ENCODE data around the gene VPS9D1.
A peak's percentile ranks its signal among the peaks of the same experiment; 100 is the strongest.

The VPS9D1 gene, protein sequence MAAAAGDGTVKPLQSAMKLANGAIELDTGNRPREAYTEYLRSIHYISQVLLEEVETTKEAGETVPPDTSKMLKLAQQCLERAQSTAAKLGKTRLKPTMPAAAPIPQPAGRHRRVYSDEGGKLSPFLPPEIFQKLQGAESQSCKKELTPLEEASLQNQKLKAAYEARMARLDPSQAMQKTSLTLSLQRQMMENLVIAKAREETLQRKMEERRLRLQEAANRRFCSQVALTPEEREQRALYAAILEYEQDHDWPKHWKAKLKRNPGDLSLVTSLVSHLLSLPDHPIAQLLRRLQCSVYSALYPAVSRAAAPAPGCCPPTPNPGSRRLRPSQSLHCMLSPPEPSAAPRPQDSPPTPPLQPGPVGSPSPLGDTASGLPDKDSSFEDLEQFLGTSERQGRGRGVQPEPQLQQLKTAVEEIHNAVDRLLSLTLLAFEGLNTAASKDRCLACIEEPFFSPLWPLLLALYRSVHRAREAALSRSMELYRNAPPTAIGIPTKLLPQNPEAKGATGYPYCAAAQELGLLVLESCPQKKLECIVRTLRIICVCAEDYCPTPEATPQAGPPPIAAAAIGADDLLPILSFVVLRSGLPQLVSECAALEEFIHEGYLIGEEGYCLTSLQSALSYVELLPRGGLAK

DNA sequence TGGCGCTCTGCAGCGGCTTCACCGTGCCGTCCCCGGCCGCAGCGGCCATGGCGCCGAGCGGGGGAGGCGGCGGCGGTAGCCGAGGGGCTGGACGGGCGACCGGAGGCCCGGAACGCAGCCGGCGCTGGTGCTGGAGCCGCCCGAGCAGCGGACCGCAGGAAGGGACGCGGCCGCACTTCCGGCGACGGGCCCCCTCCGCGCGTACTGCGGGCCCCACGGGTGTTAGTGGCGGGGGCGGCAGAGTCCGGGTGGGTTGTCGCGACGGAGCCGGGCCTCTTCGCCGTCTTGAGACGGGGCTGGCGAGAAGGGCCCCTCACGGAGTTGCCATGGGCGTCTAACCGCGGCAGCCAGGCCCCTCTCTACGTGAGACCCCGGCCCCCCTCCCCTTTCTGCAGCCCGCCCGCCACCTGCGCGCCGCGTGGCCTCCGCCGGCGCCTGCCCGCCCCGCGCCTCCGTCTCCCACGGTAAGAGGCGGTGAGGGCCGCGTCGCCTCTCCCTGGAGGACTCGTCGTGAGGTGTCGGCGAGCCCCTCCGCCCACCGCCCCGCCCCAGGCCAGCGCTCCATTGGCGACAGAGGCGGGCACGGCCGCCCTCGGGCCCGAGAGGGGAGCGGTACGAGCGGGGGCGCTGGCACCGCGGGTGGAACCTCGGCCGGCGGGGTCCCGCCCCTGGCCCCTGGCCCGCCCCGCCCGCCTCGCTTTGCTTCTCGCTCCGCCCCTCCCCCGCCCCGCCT, at the start of gene VPS9D1, which contains the start of gene ZNF276:
Gene VPS9D1 (minus strand): TSS at position 86 of the 733 bp plus-strand sequence. CDS start 37 bp downstream, at position 49.
Gene ZNF276 (plus strand): TSS at position 725 of the 733 bp plus-strand sequence. CDS start 104 bp downstream, outside the sequence.
- peak; percentile 83 for DNase-seq

DNA sequence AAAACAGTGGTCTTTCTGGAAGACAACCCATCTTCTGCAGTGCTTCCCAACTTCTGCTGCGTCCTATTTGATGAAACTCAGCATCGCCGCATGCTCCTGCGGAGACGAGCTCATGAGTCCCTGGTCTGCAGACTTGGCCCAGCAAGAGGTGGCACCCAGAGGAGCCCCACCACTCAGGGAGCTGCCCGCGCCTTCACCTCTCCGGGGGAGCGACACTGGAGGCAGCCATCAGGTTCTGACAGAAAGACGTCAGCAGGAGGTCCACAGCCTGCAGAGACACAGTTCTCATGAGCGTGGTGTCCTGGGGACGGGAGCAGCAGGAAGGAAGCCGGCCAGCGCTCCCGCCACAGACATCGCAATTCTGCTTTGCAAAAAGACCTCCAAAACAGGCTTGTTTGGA, 49.7 kb upstream of the VPS9D1 start:
- no peak for DNase-seq

DNA sequence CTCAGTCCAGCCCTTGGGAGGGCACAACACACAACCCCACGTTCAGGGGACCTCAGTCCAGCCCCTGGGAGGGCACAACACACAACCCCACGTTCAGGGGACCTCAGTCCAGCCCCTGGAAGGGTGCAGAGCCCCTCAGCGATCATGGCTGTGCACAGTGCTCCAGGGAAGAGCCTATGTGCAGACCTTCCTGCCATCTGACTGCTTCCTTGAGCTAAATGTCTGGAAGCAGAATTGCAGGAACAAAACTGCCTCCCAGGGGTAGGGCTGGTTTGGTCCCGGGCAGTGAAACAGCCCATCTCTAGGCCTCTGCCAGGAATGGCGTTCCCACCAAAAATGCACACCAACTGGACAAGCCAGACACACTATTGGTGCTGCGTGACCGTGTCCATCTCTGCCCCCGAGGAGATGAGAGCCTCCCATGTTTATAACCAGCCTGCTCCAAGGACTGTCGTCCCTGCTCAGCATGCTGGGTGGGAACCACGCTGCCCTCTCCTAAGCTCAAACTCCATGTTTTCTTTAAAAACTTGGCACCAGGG, 44.7 kb upstream of the VPS9D1 start:
- no peak for DNase-seq

DNA sequence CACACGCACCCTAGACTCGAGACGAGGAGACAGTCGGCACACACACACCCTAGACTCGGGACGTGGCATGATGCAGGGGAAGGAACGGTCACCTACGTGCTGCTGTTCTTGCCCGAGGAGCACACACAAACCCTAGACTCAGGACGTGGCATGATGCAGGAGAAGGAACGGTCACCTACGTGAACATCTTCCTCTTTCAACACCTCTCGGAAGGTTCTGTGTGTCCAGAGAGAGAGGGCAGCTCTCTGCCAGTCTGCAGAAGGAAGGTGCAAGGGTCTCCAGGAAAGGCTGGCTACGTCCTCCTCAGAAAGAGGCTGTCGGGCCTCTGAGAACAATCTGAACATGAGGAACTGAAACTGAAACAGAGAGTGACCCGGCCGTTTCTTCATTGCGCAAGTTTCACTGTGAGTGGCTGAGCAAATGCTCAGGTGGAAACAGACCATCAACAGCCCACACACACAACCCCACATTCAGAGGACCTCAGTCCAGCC, 44.1 kb upstream of the VPS9D1 start:
- DNase-seq, result no peak

DNA sequence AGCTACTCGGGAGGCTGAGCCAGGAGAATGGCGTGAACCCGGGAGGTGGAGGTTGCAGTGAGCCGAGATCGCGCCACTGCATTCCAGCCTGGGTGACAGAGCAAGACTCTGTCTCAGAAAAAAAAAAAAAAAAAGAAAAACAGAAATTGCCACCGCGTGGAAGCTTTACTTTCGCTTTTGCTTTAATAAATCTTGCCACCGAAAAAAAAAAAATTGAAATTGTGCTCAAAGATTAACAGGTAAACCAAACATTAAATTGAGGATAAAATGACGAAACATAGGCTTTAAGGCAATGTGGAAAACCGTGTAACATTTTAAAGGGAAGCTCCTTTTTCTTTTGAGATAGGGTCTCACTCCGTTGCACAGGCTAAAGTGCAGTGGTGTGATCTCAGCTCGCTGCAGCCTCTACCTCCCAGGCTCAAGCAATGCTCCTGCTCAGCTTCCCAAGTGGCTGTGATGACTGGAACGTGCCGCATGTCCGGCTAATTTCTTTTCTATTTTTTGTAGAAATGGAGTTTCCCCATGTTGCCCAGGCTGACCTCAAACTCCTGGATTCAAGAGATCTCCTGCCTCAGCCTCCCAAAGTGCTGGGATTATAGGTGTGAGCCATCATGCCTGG, 40.7 kb upstream of the VPS9D1 start:
- no peak for DNase-seq

DNA sequence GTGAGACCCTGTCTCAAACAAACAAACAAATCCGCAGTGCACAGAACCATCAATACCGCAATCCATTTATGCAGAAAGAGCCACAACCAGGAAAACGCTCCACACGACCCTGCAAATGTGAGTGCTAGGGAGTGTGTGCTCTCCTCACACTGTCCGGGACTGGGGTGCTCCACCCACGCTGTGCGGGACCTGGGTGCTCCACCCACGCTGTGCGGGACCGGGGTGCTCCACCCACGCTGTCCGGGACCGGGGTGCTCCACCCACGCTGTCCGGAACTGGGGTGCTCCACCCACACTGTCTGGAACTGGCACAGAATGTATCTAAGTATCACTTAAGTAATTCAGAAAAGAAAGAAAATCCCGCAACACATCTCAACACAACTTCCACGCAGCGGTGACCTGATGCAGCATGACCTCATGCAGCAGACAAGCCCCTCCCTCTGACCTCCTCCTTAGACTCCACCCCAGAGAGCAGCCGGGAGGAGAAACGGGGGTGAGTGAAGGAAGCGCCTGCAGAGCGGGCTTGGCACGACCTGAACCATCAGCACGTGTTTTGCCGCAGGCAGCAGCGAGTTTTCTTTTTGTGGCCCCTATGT, 39.1 kb upstream of the VPS9D1 start:
- DNase-seq, result no peak

DNA sequence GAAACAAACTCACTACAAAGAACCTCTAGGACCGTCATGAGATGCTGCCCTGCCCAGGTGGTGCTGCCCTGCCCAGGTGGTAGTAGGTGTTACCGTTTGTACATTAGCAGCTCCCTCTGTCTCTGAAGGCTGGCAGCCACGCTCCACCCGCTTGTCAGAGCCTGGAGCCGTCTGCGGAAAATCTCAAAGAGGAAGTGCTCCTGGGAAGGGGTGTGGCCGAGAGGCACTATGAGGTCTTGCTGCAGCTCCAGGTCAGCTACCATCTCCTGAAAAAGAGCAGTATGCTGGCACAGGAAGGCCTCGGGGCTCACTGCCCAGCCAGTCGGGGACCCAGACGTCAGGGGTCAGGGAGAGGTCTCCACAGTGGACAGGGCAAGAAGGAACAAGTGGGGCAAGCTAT, 28.9 kb upstream of the VPS9D1 start:
- DNase-seq, result no peak

DNA sequence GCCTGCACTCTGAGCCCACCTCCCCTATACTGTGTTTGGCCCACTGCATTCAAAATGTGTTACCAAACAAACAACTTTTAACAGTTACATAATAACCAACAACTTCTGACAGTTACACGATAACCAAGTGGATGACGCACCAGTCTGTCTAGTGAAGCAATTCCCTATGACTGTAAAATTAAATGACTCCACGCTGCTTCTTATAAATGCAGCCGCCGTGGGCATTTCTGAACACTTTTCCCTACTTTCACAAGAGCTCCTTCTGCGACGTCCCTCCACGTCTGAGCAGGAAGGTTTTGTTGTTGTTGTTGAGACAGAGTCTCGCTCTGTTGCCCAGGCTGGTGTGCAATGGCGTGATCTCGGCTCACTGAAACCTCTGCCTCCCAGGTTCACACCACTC, 28.2 kb upstream of the VPS9D1 start:
- DNase-seq, result no peak

DNA sequence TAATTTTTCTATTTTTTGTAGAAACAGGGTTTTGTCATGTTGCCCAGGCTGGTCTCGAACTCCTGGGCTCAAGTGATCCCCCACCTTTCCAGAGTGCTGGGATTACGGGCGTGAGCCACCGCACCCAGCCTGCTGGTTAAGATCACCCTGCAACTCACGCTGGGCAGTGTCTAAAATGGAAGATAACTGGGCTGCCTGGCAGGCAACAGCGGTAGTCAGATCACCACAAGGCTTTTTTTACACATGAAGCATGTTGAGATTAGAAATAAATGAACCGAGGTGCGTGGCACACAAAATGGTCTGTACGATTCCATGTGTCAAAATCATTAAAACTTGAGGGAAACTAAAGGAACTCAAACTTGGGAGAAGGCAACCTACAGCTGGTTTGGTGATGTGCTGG, 27.4 kb upstream of the VPS9D1 start:
- DNase-seq, result no peak

DNA sequence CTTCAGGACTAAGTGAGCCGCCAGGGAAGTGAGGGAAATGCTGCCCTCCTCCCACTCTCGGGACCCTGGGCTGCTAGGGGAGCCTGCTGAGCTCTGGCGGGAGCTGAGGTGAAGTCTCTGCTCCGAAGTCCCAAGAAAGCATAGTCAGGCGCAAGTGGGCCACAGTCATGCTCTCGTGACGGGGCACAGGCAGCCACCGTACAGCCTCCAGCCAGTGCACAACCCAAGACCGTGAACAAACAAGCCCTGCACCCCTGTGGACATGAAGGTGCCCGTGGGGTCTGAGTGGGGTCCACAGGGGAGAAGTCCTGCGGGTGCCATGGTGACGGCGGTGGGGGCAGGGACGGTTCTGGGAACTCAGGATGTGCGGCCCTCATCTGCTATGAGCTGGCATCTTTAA, 25.3 kb upstream of the VPS9D1 start:
- DNase-seq, result no peak

DNA sequence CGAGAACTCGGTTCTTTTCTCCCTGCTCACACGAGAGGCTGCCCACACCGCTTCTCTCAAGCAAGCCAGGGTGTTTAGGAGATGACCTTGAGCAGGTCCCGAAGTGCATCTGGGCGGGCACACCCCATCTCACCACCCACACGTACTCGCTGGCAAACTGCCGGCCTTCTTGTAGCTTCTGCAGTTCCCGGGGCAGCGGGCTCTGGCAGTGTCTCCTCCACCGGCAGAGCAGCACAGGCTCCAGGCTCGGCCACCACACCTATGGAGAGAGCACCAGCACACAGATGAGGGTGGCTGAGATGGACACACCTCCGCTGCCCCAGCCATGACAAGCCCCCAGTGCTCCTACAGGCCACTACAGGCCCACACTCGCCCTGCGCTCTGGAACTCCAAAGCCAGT, 24.1 kb upstream of the VPS9D1 start:
- DNase-seq, result no peak

DNA sequence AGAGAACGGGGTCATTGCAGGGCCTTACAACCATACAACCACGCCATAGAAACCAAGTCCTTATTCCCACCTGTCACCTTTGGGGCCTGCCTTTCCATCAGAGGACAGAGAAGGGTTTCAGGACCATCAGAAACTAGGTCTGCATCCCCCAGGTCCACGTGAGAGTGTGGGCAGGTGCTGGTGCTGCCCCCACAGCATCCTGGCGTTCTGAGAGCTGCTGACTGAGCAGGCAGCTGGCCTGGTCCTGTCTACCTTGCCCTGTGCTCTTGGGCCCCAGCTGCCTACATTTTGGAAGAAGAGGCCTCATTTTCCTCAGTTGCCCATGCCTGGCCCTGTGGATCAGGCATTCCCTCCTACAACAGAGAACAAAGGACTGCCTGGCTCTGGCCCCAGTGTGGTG, 22.2 kb upstream of the VPS9D1 start:
- DNase-seq, result no peak

DNA sequence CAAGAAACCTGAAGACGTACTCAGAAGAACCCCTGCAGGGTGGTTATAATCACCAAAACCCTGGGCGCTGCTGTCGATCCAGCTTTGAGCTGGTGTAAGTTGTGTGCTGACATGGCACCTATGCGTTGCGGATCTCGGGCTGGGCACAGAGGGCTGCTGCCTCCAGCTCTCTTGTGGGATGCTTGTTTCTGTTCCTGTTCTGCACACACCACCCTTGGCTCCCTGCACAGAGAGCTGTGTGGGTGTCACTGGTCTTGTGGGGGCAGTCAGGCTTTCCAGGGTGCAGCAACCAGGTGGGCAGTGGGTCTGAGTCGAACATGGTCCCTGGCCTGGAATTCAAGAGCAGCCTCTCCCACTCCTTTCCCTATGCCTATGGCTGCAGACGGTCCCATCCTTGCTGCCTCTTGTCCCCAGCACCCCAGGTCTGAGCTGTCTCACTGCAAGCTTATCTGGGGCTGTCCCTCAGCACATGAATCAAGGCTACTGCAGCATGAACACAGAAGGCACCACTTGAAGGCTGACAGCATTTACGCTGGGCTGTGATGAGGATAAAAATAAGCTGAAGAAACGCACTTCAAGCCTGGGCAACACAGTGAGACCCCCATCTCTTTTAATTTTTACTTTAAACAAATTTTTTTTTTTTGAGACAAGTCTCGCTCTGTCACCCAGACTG, 20.8 kb upstream of the VPS9D1 start:
- DNase-seq, result no peak

DNA sequence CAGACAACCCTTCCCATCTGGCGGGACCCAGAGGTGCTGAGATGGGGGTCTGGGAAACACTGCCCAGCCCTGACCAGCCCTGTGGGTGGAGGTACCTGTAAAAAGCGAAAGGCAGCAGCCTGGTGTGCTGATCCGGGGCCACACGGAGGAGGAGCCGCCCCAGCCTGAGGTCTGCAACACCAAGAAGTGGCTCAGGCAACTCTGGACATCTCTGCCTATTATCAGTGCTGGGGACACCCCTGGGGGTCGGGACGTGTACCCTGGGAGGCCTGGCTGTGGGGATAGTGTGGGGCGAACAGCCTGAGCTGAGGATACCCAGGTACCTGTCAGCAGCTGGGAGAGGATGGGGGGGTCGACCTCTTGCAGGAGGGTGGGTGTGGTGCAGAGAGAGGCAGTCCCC, 18.7 kb upstream of the VPS9D1 start:
- DNase-seq, result no peak

DNA sequence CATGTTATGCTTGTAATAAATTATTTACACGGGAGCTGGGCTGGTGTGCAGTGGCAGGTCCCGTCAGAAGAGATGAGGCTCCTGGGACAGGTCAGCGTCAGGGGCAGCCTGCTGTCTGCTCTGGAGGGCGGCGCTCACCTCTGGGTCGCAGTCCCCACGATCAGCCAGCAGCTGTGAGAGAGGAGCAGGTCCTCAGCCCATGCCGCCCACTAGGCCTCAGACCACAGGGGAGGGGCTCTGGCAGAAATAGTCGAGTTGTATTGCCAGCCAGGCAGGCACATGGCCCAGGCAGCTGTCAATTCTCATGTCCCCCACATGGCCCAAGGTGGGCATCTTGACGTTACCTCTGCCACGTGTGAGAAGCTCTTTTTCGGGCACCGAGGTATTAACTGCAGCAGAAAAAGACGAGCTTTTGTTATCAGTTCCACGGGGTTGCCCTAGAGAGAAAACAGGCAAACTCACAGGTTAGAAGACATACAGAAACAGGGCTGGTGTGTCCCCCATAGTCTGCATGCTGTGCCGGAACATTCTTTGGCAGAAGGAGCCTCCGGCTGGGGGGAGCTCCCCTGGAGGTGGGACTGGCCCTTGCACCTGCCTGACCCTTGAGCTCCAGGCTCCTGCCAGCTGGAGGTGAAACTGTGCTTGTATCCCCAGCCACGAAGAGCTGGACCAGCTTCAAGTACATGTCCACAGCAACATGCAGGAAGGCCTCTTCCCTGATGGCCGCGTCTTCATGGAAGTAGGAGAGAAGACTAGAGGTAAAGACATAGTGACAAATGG, 18.0 kb upstream of the VPS9D1 start:
- no peak for DNase-seq

DNA sequence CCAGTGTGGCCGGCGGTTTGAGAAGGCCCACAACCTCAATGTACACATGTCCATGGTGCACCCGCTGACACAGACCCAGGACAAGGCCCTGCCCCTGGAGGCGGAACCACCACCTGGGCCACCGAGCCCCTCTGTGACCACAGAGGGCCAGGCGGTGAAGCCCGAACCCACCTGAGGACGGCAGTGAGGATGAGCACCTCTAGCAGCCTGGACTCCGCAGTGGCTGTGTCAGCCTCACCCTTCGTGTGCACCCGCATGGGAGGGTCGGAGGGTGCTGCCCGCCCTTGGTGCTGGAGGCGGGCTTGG, 17.3 kb upstream of the VPS9D1 start:
- no peak for DNase-seq

DNA sequence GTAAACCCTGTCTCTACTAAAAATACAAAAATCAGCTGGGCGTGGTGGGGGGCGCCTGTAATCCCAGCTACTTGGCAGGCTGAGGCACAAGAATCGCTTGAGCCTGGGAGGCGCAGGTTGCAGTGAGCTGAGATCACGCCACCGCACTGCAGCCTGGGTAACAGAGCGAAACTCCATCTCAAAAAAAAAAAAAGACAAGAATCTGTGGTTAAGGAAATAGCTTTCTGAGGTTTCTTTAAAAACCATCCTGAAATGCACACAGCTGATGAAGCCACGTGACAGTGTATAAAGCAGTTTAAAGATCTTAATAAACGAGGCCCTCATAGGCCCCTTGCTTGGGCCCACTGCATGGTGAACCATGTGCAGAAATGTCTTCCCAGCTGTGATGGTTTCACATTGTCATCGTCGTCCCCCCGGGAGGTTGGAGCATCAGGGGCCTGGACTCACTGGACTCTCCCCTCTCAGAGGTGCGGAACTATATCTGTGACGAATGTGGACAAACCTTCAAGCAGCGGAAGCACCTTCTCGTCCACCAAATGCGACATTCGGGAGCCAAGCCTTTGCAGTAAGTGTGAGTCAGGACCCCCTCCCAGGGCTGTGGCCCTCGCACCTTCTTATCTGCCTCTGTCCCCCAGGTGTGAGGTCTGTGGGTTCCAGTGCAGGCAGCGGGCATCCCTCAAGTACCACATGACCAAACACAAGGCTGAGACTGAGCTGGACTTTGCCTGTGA, 16.8 kb upstream of the VPS9D1 start:
- DNase-seq, result no peak

DNA sequence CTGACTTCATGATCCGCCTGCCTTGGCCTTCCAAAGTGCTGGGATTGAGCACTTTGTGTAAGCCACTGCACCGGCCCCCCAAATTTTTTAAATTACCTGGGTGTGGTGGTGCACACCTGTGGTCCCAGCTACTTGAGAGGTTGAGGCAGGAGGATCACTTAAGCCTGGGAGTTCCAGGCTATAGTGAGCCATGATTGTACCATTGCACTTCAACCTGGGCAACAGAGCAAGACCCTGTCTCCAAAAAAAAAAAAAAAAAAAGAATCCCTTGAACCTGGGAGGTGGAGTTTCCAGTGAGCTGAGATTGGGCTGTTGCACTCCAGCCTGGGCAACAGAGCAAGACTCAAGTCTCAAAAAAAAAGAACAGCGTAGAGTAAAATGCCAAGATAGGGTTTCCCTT, 15.9 kb upstream of the VPS9D1 start:
- DNase-seq, result no peak

DNA sequence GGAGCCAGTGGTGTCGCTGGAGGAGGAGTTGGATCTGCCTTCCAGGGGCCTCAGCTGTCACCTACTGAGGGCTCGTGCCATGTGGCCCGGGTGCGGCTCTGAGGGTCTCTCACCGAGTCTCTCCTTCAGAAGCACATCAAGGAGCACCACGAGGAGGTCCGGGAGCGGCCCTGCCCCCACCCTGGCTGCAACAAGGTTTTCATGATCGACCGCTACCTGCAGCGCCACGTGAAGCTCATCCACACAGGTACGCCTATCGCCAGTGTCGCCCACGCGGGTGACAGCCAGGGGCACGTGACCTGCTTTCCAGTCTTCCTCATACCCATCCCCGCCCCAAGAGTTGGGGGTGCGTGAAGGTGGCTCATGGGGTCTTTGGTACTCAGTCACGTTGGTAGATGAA, 13.1 kb upstream of the VPS9D1 start:
- DNase-seq, result no peak

DNA sequence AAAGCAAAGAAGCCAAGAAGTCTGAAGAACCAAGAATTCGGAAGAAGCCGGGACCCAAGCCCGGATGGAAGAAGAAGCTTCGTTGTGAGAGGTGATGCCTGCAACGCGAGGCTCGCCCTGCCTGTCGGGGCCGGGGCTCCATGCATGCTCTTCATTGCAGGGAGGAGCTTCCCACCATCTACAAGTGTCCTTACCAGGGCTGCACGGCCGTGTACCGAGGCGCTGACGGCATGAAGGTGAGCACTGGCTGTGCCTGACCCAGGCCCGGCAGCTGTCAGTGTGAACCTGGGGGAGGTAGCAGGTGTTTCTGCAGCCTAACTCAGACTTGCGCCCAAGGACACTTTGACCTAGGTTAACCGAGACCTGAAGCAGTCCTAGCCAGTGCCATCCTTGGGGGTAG, 12.6 kb upstream of the VPS9D1 start:
- DNase-seq, result no peak

DNA sequence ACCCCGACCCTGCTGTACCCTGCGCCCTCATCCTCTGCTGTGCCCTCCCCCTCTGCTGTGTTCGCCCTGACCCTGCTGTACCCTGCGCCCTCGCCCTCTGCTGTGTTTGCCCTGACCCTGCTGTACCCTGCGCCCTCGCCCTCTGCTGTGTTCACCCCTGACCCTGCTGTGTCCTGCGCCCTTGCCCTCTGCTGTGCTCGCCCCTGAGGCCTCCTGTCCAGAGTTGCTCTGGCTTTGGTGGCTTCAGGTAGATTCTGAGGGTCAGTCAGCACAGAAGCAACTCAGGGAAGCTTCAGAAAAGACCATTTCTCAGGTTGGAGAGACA, 12.2 kb upstream of the VPS9D1 start:
- no peak for DNase-seq
